SK-MEL-5 (cell line): ENCODE data around the gene ANO10. TPM values are rescaled to one million over a fixed set of nuclear protein-coding genes. Genes with fewer than 3 reads are reported as not detected.

Experiments used
- DNase-seq: peaks from one replicate; pipeline ENCODE4 v3.0.0-alpha.2; 2016; ENCODE audit warnings: low read depth, low spot score
- in situ Hi-C: cut with HindIII; loops from 2 replicates; pipeline ENCODE4 v1.10.0; 2016; ENCODE audit warnings: low sequenced_read_pairs, high pct_unique_total_duplicates, low pct_unique_long_range_greater_than_20kb
- total RNA-seq: library from RNA; depleted of rRNA; stranded (reverse); fragments of >200 nt; shearing (Covaris generic); gene quantifications from 2 replicates; pipeline ENCODE4 v1.2.3, GENCODE V29; 2014

ANO10 gene
- total RNA-seq, 1 experiment from 2014 or later = 16.1 TPM

- in situ Hi-C loops = no loop called here
- no peak for DNase-seq
Measured at GRCh38 chr3:43417133-43417532, 204.7 kb downstream of the ANO10 start.

DNA sequence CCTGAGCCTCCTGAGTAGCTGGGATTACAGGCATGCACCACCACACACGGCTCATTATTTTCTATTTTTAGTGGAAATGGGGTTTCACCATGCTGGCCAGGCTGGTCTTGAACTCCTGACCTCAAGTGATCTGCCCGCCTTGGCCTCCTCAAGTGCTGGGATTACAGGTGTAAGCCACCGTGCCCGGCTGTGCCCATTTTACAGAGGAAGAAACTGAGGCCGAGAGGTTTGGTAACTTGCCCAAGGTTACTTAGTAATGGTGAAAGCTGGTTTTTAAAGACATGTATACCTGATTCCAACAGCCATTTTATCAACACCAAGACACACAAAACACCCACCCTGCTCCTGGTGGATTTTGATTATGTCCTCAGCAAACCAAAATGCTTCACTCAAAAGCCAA lies 206.7 kb downstream of the ANO10 start:
- no peak for DNase-seq
- in situ Hi-C loops = no loop called here

GRCh38 chr3:43413676-43414368 lies 208.0 kb downstream of the ANO10 start:
- no peak for DNase-seq
- in situ Hi-C loops = no loop called here

DNA sequence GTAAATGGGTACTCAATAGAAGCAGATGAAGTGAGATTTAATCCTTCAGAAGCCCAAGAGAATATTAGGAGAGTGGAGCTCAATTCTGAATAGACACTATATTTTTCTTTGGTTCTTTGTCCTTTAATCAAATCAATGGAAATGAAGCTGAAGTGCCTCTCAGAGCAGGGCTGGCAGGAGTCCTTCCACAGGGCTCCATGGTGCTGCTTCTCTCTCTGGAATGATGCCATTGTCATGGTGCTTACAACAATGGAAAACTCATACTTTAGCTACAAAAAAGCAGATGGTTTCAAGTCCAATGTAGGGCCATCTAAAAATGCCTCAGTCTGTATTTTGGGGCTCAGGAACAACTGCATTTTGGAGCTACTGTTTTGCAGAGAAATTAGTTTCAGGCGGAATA lies 210.4 kb downstream of the ANO10 start:
- DNase-seq = no peak
- in situ Hi-C loops = no loop called here

GRCh38 chr3:43410592-43410991 lies 211.2 kb downstream of the ANO10 start:
- no peak for DNase-seq
- in situ Hi-C loops = no loop called here

DNA sequence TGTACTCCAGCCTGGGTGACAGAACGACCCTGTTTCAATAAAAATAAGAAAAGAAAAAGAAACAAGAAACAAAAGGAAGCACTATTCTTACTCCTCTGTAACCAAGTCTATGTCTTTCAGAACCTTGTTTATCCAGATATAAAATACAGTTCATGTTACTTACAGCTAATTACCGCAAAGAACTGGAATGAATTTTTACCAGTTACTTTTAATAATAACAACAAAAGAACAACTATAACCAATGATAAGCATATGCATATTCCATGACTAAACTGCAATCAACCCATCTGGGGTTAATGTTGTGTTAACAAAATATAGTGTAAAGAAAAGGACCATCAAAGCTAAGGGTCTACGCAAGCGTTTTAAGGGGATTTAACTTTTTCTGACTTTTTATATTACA lies 212.3 kb downstream of the ANO10 start:
- in situ Hi-C loops = no loop called here
- DNase-seq = no peak

DNA sequence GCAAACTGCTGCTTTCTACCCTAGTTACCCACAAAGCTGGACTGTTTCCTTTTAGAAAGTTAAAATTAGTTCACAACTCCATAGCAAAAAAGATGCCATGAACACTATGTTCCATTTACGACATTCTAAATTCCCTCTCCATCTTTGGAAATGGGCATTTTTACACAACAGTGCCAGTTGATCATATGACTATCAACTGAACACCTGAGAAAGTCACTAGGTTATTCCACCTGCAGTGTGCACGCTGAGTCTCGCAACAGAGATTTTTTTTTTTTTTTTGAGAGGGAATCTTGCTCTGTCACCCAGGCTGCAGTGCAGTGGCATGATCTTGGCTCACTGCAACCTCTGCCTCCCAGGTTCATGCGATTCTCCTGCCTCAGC lies 215.2 kb downstream of the ANO10 start:
- DNase-seq = no peak
- in situ Hi-C loops = no loop called here

GRCh38 chr3:43405888-43406642 lies 215.7 kb downstream of the ANO10 start:
- DNase-seq = no peak
- in situ Hi-C loops = no loop called here

- peak; percentile 42 for DNase-seq
- in situ Hi-C loops = no loop called here
Measured at GRCh38 chr3:43400781-43401730, 220.8 kb downstream of the ANO10 start.

GRCh38 chr3:43400167-43400566 lies 221.6 kb downstream of the ANO10 start:
- in situ Hi-C loops = no loop called here
- no peak for DNase-seq

GRCh38 chr3:43399034-43399433 lies 222.8 kb downstream of the ANO10 start:
- in situ Hi-C loops = no loop called here
- peak; percentile 17 for DNase-seq

GRCh38 chr3:43394041-43394554 lies 227.7 kb downstream of the ANO10 start:
- in situ Hi-C loops = no loop called here
- DNase-seq = no peak

DNA sequence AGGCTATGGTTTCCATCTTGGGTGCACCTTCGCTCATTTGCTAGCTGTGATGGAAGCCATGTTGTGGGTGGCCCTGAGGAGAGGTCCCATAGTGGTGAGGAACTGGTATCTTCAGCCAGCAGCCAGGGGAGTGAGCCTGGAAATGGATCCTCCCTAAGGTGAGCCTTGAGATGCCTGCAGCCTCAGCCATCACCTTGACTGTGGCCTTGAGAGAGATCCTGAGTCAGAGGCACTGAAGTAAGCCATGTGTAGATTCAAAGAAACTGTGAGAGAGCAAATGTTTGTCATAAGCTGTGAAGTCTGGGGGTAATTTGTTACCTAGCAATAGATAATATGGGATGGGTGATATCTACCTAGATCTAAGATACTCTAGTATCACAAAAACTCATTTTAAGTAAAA lies 230.2 kb downstream of the ANO10 start:
- in situ Hi-C loops = no loop called here
- no peak for DNase-seq

- in situ Hi-C loops = no loop called here
- DNase-seq = no peak
Measured at GRCh38 chr3:43390255-43390588, 231.6 kb downstream of the ANO10 start.

- DNase-seq = no peak
- in situ Hi-C loops = no loop called here
Measured at GRCh38 chr3:43389388-43390254, 232.2 kb downstream of the ANO10 start.

DNA sequence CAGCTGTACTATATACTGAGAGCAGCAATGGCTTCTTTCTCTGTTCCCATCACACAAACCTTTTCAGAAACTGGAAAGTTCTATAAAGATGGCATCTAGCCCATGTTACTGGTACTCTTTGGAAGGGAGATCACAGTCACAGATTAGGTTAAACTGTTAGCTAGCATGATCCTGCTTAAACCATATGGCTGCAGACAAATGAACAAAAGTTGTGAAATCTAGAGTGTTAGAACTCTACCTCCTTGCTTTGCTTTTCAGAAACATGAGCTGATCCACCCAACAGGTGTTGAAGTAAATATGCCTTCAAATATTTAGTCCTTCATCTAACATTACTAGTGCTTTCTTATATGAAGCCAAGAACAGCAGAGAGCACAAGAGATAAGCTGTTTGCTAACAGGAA lies 232.9 kb downstream of the ANO10 start:
- no peak for DNase-seq
- in situ Hi-C loops = no loop called here

DNA sequence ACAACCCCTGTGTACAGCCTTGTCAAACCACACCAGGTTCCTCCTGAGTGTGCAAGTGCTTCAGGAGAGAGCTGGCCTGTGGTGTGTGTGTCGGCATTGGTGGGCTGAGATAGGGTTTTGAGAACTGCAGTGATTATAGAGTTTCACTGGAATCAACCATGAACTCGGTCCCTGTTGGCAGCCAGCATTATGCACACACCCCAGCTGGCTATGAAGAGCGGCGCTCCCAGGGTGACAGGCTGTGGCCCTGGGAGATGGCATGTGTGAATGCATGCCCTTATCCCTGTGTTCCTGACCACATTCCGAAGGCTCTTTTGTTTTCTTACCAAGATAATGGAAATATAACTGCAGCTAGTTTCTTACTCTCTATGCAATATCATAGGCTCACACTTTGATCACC lies 233.6 kb downstream of the ANO10 start:
- DNase-seq = no peak
- in situ Hi-C loops = no loop called here
